GM18499 (cell line): ENCODE data around the gene ZFYVE9.
"Not testable (repeated sequence)": the region's sequence is repeated elsewhere in the genome, so short reads cannot be mapped to it uniquely, and the experiment has no call there.

Source experiments
- ATAC-seq: cut with Tn5 transposase; IDR thresholded peaks from one replicate; pipeline ENCODE4 v1.9.1; 2021; ENCODE audit warnings: moderate number of reproducible peaks; ENCODE audit not compliant: insufficient read depth, unreplicated experiment

Gene ZFYVE9

DNA sequence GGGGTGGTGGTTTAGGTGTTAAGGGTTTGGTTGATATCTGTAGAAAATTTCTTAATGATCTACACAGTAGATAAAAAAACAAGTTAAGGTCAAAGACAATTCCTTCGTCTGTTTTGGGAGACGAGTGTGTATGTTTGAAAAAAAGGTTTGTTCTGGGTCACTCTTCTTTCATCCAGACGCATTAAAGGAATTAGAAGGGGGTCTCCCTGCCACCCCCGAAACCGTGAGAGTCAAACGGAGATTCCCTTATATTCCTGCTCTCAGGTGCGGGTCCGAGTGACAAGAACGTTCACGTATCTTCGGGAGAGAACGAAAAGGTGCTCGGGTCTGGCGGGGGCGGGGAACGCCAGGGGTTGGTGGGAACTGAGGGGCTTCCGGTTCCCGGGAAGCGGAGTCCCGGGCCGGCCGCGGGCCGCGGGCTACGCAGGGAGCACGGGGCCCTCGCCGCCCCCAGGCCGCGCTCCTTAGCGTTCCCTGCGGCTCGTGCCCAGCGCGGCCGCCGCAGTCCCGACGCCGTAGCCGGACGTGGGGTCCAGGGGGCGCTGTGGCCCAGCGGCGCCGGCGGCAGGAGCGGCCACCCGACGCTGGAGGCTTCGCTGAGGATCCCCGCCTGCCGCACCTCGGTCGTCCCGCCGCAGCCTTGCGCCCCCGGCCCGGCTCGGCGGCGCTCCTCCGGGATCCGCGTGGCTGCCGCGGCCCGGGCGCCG lies at the start of gene ZFYVE9:
Gene ZFYVE9, plus strand, starts transcription at position 577 of the 707 bp plus-strand sequence. CDS start 91,118 bp downstream, outside the sequence.
- no peak for ATAC-seq

DNA sequence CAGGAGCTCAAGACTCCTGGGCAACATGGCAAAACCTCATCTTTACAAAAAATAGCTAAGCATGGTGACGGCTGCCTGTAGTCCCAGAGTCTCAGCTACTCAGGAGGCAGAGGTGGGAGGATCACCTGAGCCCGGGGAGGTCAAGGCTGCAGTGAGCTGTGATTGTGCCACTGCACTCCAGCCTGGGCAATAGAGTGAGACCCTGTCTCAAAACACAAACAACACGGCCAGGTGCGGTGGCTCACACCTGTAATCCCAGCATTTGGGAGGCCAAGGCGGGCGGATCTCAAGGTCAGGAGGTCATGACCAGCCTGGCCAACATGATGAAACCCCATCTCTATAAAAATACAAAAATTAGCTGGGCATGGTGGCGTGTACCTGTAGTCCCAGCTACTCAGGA lies 47.6 kb upstream of the ZFYVE9 start:
- ATAC-seq, result not testable (repeated sequence)

DNA sequence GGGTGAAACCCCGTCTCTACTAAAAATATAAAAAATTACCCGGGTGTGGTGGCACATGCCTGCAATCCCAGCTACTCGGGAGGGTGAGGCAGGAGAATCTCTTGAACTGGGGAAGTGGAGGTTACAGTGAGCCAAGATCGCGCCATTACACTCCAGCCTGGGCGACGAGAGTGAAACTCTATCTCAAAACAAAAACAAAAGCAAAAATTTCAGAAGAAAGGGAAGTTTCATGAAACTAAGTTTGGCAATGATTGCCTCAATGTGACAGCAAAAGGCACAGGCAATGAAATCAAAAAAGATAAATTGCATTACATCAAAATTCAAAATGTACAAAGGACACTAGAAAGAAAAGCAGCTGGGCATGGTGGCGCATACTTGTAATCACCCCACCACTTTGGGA lies 45.7 kb upstream of the ZFYVE9 start:
- no peak for ATAC-seq

DNA sequence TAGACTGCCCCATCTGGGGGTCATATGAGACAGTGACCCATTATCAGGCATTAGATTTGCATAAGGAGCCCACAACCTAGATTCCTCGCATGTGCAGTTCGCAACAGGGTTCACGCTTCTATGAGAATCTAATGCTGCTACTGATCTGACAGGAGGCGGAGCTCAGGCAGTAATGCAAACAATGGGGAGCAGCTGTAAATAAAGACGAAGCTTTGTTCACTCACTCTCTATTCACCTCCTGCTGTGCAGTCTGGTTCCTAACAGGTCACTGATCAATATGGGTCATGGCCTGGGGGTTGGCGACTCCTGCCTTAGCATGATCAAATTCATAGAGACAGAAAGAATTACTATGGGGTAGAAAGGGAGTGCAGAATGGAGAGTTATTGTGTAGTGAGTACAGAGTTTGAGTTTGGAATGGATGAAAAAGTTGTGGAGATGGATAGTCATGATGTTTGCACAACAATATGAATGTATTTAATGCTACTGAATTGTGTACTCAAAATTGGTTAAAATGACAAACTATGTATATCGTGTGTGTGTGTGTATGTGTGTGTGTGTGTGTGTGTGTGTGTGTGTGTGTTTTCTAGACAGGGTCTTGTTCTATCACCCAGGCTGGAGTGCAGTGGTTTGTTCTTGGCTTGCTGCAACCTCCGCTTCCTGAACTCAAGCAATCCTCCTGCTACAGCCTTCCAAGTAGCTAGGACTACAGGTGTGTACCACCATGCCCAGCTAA lies 43.6 kb upstream of the ZFYVE9 start:
- ATAC-seq, result no peak

DNA sequence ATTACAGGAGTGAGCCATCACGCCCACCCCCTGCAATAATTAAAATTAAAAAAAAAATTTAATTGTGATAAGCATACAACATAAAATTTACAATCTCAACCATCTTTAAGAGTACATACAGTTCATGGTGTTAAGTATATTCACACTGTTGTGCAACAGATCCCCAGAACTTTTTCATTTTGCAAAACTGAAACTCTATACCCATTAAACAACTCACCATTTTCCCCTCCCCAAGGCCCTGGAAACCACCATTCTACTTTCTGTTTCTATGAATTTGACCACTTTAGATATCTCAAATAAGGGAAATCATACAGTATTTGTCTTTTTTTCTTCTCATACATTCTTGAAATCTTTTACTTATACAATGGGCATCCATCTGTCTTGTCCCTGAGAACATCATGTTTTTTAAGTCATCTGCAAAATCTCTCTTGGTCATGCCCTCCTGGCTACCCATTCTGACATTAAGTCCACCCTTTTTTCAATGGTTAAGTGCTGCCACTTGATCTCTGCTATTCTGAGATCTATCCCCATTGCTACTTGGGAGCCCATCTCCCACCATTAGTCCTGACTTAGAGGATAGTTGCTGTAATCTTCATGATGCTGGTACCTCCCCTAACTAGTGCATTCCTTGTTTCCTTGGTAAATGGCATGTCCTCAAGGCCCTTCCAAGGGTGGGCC lies 39.4 kb upstream of the ZFYVE9 start:
- ATAC-seq, result no peak

- ATAC-seq, result no peak
These were observed 30.4 kb upstream of the ZFYVE9 start for GRCh38 chr1:52111492-52111891.

GRCh38 chr1:52112489-52112888 lies 29.4 kb upstream of the ZFYVE9 start:
- no peak for ATAC-seq

GRCh38 chr1:52119301-52120079 lies 22.4 kb upstream of the ZFYVE9 start:
- no peak for ATAC-seq

DNA sequence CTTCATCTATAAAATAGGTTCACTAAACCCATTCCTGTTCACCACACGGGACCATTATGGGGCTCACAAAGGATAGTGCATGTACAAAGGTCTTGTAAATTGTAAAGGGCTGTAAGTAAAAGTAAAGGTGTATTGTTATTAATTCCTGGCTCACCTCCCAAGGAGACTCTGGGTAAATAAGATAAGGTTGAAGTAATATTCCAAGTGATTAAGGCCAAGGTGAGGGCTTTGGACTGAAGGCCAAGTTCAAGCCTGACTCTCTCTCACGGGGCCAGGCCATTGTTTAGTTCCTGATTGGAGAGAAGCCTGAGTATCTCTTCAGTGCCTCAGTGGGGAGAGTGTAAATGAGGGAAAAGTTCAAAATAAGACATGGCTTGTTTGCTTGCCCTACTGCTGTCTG lies 19.5 kb upstream of the ZFYVE9 start:
- ATAC-seq, result no peak

GRCh38 chr1:52123622-52124021 lies 18.3 kb upstream of the ZFYVE9 start:
- ATAC-seq, result no peak

GRCh38 chr1:52125736-52126359 lies 16.0 kb upstream of the ZFYVE9 start:
- ATAC-seq, result no peak

DNA sequence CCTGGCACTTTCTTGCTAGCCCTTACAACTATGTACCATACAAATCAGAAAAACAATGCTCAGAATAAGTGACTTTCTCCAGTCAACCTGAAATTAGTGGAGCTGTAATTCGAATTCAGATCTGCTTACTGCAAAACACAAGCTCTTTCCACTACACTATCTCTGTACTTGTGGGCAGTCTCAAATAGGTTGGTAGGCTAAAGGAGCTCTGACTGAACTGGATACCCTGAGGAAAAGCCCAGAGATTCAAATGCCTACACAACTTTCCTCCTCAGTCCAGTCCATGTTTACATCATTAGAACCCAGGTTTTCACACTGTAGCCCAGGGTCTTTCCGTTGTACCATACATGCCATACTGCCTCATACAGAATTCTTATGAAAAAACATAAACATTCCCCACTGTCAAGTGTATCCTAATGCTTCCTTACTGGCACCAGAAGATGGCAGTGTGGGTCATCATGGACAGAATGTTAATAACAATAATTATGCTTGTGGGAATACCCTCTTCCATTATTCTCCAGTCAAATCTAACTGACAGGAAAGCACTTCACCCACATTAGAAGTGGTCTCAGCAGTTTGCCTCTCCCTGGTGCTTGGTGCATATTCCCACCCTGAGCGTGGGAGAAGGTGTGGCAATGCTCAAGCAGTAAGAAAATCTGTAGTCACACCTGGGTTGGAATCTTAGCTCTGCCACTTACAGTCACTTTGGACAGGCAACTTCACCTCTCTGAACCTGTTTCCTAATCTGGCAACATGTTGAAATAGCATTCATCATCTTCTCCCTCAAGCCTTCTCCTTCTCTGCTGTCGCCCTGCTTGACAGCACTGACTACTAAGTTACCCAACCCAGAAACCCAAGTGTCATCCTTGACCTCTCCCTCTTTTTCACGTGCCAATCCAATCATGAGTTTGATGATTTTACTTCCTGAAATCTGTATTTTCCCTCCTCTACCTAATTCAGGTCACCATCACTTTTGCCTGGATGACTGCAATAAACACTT lies 14.4 kb upstream of the ZFYVE9 start:
- ATAC-seq, result no peak

DNA sequence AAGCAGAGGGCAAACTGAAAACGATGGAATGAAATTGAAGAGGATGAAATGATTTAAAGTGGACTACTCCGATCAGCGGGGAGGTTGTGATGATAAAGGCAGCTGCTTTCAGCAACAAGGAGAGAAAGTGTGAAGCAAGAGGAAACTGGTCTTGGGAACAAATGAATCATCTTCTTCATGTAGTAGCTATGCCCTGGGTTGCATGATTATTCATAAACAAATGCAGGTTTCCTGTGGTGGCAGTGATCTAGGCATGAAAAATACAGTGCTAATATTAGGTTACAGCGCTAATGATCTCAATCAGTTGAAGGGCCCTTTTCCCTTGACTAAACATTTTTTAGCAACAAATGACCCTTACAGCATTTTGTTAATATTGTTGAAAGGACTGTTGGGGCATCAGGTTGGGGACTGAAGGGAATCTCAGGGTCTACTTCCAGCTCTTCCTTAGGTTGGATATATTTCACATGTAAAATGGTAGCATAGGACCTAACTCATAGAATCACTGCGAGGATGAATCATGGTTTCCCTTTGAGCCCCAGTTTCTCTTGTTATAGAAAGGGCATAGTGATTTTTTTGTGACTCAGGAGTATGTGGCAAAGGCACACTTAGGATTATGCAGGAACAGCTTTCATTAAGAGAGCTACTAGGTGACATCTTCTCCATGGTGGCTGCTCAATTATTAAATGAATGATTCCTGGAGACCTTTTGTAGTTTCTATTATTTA lies 1.9 kb upstream of the ZFYVE9 start:
- ATAC-seq, result peak; percentile 44

DNA sequence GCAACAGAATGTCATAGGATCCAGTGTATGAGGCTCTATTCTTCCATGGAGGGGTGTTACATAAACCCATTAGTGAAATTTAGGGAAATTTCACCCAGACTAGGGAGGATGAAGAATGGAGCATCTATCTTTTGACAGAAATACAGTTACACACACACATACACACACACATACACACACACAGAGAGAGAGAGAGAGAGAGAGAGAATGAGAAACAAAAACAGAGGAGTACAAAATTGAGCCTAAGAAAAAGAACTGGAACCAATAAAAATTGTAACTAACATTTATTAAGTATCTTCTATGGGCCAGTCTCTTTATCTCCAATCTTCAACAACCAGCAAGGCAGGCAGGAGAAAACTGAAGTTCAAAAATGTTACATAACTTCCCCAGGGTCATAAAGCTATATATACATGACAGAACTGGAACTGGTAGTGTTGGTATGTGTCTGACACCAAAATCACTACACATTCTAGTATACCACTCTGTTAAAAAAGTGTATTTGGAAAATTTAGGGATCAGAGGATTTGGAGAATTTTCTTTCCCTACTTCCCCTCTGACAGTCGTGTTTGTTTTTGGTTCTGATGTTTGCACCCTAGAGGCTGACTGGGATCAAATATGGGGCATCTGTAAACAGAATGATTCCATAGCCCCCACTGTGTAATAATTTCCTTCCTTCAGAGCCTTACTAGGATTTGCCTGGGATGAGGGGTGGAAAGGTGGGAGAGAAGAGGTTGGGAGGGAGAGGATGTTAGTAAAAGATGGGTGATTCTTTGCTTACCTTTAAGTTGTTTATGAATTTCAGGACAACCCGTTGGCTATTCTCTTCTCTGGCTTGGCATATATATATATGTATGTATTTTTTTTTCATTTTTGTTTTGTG lies 1.0 kb upstream of the ZFYVE9 start:
- ATAC-seq, result no peak

- no peak for ATAC-seq
These were observed 613 bp downstream of the ZFYVE9 start for GRCh38 chr1:52142220-52143183.

- ATAC-seq, result no peak
These were observed 3.2 kb downstream of the ZFYVE9 start for GRCh38 chr1:52145137-52145536.
